ENCODE results near the gene ZNF804A.

DNA sequence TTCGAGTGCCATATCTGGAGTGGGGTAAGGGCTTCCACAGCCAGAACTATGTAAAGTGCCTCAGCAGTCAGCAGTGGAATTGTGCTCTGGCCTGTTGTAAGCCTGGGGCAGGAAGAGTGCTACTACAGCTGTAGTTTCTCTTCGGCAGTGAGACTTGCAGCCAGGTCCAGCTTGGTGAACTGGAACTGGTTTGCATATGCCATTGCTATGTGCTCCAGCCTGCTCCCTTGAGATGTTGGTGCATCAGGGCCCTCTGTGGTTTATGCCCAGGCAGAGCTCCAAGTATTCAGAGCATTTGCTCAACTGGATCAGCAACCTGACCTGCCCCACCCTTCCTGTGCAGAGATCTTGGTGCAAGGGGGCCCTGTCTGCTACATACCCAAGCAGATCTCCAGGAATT lies 47.8 kb downstream of the ZNF804A start:
- TF ChIP-seq, protein P1, sequence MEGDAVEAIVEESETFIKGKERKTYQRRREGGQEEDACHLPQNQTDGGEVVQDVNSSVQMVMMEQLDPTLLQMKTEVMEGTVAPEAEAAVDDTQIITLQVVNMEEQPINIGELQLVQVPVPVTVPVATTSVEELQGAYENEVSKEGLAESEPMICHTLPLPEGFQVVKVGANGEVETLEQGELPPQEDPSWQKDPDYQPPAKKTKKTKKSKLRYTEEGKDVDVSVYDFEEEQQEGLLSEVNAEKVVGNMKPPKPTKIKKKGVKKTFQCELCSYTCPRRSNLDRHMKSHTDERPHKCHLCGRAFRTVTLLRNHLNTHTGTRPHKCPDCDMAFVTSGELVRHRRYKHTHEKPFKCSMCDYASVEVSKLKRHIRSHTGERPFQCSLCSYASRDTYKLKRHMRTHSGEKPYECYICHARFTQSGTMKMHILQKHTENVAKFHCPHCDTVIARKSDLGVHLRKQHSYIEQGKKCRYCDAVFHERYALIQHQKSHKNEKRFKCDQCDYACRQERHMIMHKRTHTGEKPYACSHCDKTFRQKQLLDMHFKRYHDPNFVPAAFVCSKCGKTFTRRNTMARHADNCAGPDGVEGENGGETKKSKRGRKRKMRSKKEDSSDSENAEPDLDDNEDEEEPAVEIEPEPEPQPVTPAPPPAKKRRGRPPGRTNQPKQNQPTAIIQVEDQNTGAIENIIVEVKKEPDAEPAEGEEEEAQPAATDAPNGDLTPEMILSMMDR (IDR thresholded peaks at IDR 0.05), result no peak
- no peak for TF ChIP-seq POLR2A (IDR thresholded peaks at IDR 0.05)
